SK-N-SH treated with all-trans-retinoic acid at 6 μM for 48 hours (cell line): ENCODE data around the gene IDUA.

Experiments used
- ATAC-seq: fragments of 200-7000 bp; cut with Tn5 transposase; 3 replicates; pipeline ENCODE4 v1.9.1; 2020; ENCODE audit warnings: mild to moderate bottlenecking, moderate library complexity
- ARNTL ChIP-seq: fragments of 450-650 bp; formaldehyde crosslinking; IDR thresholded peaks from 2 replicates; pipeline ENCODE4 v1.5.0; 2020; ENCODE audit warnings: low read depth, mild to moderate bottlenecking, moderate library complexity, borderline replicate concordance
- BACH2 ChIP-seq: fragments of 250-450 bp; sonication (Bioruptor Pico); IDR thresholded peaks from 2 replicates; pipeline ENCODE4 v1.9.0; 2021; ENCODE audit warnings: mild to moderate bottlenecking, borderline replicate concordance
- CSDC2 ChIP-seq: fragments of 250-450 bp; sonication (Bioruptor Pico); IDR thresholded peaks from 2 replicates; pipeline ENCODE4 v1.5.0; 2020; ENCODE audit warnings: mild to moderate bottlenecking, moderate library complexity
- ESRRG ChIP-seq: fragments of 250-450 bp; sonication (Bioruptor Pico); IDR thresholded peaks from 2 replicates; pipeline ENCODE4 v1.6.1; 2021; ENCODE audit warnings: mild to moderate bottlenecking
- GLIS3 ChIP-seq: fragments of 250-450 bp; sonication (Bioruptor Pico); IDR thresholded peaks from 2 replicates; pipeline ENCODE4 v1.5.0; 2020; ENCODE audit warnings: mild to moderate bottlenecking, moderate library complexity
- ISL1 ChIP-seq: fragments of 250-450 bp; sonication (Bioruptor Pico); IDR thresholded peaks from 2 replicates; pipeline ENCODE4 v2.1.2; 2022; ENCODE audit warnings: mild to moderate bottlenecking, moderate library complexity
- PPARA ChIP-seq: fragments of 250-450 bp; sonication (Bioruptor Pico); IDR thresholded peaks from 2 replicates; pipeline ENCODE4 v1.5.0; 2020; ENCODE audit warnings: mild to moderate bottlenecking, borderline replicate concordance
- RARB ChIP-seq: fragments of 250-450 bp; sonication (Bioruptor Pico); IDR thresholded peaks from 2 replicates; pipeline ENCODE4 v1.8.0; 2021; ENCODE audit warnings: mild to moderate bottlenecking, moderate library complexity
- SNAI2 ChIP-seq: fragments of 250-450 bp; sonication (Bioruptor Pico); IDR thresholded peaks from 2 replicates; pipeline ENCODE4 v1.5.0; 2020; ENCODE audit warnings: mild to moderate bottlenecking, moderate library complexity
- TCF4 ChIP-seq: fragments of 250-450 bp; sonication (Bioruptor Pico); IDR thresholded peaks from 2 replicates; pipeline ENCODE4 v1.8.0; 2021; ENCODE audit warnings: mild to moderate bottlenecking, moderate library complexity, borderline replicate concordance
- TOX ChIP-seq: fragments of 250-450 bp; sonication (Bioruptor Pico); IDR thresholded peaks from 2 replicates; pipeline ENCODE4 v1.8.0; 2021; ENCODE audit warnings: mild to moderate bottlenecking, moderate library complexity, borderline replicate concordance
- ZC3H10 ChIP-seq: fragments of 250-450 bp; sonication (Bioruptor Pico); IDR thresholded peaks from 2 replicates; pipeline ENCODE4 v1.5.1; 2021; ENCODE audit warnings: mild to moderate bottlenecking, moderate library complexity
- ZFP3 ChIP-seq: fragments of 250-450 bp; sonication (Bioruptor Pico); IDR thresholded peaks from 2 replicates; pipeline ENCODE4 v1.5.0; 2020; ENCODE audit warnings: mild to moderate bottlenecking, moderate library complexity
- ZFP30 ChIP-seq: fragments of 450-650 bp; formaldehyde crosslinking; IDR thresholded peaks from 2 replicates; pipeline ENCODE4 v1.5.0; 2022; ENCODE audit warnings: mild to moderate bottlenecking, moderate library complexity
- ZNF565 ChIP-seq: fragments of 450-650 bp; formaldehyde crosslinking; conservative IDR thresholded peaks from 2 replicates; pipeline ENCODE4 v1.5.0; 2020; ENCODE audit warnings: low read depth, mild to moderate bottlenecking, moderate library complexity
- ZNF70 ChIP-seq: fragments of 450-650 bp; formaldehyde crosslinking; IDR thresholded peaks from 2 replicates; pipeline ENCODE4 v1.5.0; 2020; ENCODE audit warnings: mild to moderate bottlenecking, moderate library complexity
- ZNF8 ChIP-seq: fragments of 450-650 bp; formaldehyde crosslinking; IDR thresholded peaks from 2 replicates; pipeline ENCODE4 v1.5.0; 2020; ENCODE audit warnings: mild to moderate bottlenecking, moderate library complexity
- TF ChIP-seq, protein P1 (sequence below): fragments of 250-450 bp; sonication (Bioruptor Pico); IDR thresholded peaks from 2 replicates; pipeline ENCODE4 v1.5.0; 2020; ENCODE audit warnings: mild to moderate bottlenecking, moderate library complexity
- TF ChIP-seq, protein P2 (sequence below): fragments of 250-450 bp; sonication (Bioruptor Pico); IDR thresholded peaks from 2 replicates; pipeline ENCODE4 v1.5.1; 2020; ENCODE audit warnings: low read depth, mild to moderate bottlenecking, moderate library complexity
- TF ChIP-seq, protein P3 (sequence below): fragments of 250-450 bp; sonication (Bioruptor Pico); IDR thresholded peaks from 2 replicates; pipeline ENCODE4 v1.8.0; 2020; ENCODE audit warnings: mild to moderate bottlenecking, moderate library complexity, borderline replicate concordance

Gene IDUA

DNA sequence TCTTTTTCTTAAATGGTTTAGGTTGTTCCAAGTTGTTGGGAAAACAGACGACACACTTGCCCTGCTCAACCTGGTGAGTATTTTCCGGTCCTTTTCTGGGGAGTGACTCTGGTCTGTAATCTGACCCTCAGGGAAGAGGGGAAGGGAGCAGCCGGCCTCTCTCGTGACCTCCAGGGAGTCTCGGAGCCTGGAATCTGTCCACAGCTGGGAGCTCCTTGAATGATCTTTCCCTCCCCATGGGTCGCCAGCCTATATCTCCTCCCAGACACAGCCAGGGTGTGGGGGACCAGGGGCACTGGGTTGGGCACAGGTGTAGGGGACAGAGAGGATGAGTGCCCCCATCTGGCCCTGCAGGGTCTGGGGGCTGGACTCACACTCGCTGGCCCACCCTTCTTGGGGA lies 35.7 kb upstream of the IDUA start:
- ATAC-seq, result no peak

DNA sequence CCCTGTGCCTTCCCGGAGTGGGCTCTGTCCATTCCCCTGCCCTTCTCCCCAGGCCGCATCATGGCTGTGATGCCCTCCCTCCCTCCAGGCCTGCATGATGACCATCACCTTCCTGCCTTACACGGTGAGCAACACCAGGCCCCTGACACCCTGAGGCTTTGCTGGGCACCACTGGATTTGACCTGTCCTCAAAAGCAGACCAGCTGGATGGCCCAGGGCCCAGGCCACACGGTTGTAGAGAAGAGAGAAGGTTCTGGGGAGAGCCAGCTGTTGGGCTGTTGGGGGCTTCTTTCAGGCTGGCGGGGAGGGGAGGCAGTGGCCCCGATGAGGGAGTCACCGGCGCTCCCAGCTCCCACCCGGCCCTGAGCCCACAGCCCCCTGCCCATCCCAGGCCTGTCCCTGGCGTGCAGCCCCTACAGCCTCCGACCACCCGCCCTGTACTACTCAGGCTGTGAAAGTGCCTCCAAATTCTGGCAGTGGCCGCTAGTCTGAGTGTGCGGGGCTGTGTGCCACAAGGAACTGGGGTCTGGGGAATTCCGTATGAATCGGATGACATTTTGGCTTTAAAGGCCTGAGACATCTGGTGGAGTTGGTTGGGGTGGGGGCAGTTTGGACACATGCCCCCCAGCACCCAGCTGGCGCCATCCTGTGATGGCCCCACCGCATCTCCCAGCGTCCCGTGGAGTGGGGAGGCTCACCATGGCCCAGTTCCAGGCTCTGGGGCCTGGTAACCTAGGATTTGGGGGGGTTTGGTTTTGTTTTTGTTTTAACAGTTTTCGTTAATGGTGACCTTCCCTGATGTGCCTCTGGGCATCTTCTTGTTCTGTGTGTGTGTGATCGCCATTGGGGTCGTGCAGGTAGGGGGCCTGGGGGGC lies 35.0 kb upstream of the IDUA start:
- ATAC-seq, result no peak
- TF ChIP-seq ZFP30 (CRISPR knock-in tag), result no peak
- TF ChIP-seq, protein P1, sequence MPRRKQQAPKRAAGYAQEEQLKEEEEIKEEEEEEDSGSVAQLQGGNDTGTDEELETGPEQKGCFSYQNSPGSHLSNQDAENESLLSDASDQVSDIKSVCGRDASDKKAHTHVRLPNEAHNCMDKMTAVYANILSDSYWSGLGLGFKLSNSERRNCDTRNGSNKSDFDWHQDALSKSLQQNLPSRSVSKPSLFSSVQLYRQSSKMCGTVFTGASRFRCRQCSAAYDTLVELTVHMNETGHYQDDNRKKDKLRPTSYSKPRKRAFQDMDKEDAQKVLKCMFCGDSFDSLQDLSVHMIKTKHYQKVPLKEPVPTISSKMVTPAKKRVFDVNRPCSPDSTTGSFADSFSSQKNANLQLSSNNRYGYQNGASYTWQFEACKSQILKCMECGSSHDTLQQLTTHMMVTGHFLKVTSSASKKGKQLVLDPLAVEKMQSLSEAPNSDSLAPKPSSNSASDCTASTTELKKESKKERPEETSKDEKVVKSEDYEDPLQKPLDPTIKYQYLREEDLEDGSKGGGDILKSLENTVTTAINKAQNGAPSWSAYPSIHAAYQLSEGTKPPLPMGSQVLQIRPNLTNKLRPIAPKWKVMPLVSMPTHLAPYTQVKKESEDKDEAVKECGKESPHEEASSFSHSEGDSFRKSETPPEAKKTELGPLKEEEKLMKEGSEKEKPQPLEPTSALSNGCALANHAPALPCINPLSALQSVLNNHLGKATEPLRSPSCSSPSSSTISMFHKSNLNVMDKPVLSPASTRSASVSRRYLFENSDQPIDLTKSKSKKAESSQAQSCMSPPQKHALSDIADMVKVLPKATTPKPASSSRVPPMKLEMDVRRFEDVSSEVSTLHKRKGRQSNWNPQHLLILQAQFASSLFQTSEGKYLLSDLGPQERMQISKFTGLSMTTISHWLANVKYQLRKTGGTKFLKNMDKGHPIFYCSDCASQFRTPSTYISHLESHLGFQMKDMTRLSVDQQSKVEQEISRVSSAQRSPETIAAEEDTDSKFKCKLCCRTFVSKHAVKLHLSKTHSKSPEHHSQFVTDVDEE (CRISPR knock-in tag), result no peak
- no peak for TF ChIP-seq ZNF8 (CRISPR knock-in tag)
- TF ChIP-seq TOX, result no peak
- TF ChIP-seq PPARA (CRISPR knock-in tag), result no peak
- TF ChIP-seq ZC3H10, result no peak
- TF ChIP-seq, protein P2, sequence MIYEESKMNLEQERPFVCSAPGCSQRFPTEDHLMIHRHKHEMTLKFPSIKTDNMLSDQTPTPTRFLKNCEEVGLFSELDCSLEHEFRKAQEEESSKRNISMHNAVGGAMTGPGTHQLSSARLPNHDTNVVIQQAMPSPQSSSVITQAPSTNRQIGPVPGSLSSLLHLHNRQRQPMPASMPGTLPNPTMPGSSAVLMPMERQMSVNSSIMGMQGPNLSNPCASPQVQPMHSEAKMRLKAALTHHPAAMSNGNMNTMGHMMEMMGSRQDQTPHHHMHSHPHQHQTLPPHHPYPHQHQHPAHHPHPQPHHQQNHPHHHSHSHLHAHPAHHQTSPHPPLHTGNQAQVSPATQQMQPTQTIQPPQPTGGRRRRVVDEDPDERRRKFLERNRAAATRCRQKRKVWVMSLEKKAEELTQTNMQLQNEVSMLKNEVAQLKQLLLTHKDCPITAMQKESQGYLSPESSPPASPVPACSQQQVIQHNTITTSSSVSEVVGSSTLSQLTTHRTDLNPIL (CRISPR knock-in tag), result no peak
- no peak for TF ChIP-seq SNAI2 (CRISPR knock-in tag)
- TF ChIP-seq ZNF565 (CRISPR knock-in tag), result no peak
- no peak for TF ChIP-seq ISL1 (CRISPR knock-in tag)
- TF ChIP-seq RARB (CRISPR knock-in tag), result no peak
- no peak for TF ChIP-seq ESRRG (CRISPR knock-in tag)
- no peak for TF ChIP-seq ARNTL (CRISPR knock-in tag)
- TF ChIP-seq ZNF70, result no peak
- no peak for TF ChIP-seq BACH2 (CRISPR knock-in tag)
- TF ChIP-seq TCF4 (CRISPR knock-in tag), result no peak

More for the DNA sequence above, 35.7 kb upstream of the IDUA start:
- TF ChIP-seq SNAI2 (CRISPR knock-in tag) (no peak), ZC3H10 (no peak), CSDC2 (CRISPR knock-in tag) (no peak), BACH2 (CRISPR knock-in tag) (no peak), GLIS3 (CRISPR knock-in tag) (no peak), RARB (CRISPR knock-in tag) (no peak), ZNF565 (CRISPR knock-in tag) (no peak), ZNF70 (no peak), TCF4 (CRISPR knock-in tag) (no peak)
- TF ChIP-seq, protein P1 (CRISPR knock-in tag), result no peak
- TF ChIP-seq, protein P3, sequence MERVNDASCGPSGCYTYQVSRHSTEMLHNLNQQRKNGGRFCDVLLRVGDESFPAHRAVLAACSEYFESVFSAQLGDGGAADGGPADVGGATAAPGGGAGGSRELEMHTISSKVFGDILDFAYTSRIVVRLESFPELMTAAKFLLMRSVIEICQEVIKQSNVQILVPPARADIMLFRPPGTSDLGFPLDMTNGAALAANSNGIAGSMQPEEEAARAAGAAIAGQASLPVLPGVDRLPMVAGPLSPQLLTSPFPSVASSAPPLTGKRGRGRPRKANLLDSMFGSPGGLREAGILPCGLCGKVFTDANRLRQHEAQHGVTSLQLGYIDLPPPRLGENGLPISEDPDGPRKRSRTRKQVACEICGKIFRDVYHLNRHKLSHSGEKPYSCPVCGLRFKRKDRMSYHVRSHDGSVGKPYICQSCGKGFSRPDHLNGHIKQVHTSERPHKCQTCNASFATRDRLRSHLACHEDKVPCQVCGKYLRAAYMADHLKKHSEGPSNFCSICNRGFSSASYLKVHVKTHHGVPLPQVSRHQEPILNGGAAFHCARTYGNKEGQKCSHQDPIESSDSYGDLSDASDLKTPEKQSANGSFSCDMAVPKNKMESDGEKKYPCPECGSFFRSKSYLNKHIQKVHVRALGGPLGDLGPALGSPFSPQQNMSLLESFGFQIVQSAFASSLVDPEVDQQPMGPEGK (CRISPR knock-in tag), result no peak
- TF ChIP-seq, all 23 proteins: peak for 0

DNA sequence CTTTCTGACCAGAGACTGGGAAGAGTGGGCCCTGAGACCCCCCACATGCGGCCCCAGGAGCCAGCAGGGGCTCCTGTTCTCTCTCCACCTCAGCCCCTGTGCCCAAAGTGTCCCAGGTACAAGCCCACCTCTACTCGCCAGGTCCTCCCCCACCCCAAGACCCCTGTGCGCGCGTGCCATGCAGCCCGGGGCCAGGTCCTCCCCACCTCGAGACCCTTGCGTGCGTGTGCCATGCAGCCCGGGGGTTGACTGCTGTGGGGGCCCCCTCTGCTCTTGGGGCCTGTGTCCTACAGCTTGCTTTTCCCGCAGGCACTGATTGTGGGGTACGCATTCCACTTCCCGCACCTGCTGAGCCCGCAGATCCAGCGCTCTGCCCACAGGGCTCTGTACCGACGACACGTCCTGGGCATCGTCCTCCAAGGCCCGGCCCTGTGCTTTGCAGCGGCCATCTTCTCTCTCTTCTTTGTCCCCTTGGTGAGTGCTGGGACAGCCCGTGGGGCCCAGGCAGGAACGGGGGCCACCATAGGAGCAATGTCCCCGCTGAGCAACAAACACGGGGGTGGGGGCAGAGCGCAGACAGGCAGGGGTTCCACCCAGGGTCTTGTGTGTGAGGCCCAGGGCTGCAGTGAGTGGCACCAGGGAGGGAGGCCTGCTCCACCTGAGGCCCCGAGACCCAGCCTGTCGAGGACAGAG lies 33.8 kb upstream of the IDUA start:
- TF ChIP-seq CSDC2 (CRISPR knock-in tag) (no peak), ZFP30 (CRISPR knock-in tag) (no peak), ESRRG (CRISPR knock-in tag) (no peak), RARB (CRISPR knock-in tag) (no peak), ZFP3 (CRISPR knock-in tag) (no peak)
- ATAC-seq, result no peak
